GM19099 (cell line): Measurements from ENCODE around the gene MMP1.

Source experiments
- POLR2A ChIP-seq: IDR thresholded peaks from 3 replicates; pipeline ENCODE4 v1.6.1; 2011; ENCODE audit warnings: low read depth; ENCODE audit not compliant: insufficient read length; ENCODE audit errors: extremely low read depth

The MMP1 gene

DNA sequence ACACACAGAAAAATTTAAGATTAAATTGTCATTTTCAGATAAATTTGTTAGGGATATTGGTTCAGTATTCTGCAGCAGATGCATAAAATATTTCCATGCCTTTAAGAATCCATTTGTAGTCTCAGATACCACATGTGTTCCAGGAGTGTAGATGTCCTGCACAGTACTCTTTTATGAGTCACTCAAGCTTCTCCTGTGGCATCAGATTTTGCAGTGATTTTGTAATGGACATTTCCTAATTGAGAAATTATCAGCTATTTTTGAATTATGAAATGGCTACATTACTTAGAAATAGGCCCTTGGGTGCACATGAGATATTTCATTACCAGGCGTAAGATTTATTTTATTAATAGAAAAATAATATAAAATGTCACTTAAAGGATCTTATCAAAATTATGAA lies 26.6 kb upstream of the MMP1 start:
- no peak for TF ChIP-seq POLR2A

DNA sequence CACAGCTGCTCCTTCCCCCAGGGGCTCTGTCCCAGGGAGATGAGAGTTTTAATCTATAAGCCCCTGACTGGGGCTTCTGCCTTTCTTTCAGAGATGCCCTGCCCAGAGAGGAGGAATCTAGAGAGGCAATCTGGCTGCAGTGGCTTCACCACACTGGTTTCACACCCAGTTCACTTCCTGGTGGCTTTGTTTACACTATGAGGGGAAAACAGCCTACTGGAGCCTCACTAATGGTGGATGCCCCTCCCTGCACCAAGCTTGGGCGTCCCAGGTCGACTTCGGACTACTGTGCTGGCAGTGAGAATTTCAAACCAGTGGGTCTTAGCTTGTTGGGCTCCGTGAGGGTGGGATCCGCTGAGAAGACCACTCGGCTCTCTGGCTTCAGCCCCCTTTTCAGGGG lies 21.5 kb upstream of the MMP1 start:
- no peak for TF ChIP-seq POLR2A

DNA sequence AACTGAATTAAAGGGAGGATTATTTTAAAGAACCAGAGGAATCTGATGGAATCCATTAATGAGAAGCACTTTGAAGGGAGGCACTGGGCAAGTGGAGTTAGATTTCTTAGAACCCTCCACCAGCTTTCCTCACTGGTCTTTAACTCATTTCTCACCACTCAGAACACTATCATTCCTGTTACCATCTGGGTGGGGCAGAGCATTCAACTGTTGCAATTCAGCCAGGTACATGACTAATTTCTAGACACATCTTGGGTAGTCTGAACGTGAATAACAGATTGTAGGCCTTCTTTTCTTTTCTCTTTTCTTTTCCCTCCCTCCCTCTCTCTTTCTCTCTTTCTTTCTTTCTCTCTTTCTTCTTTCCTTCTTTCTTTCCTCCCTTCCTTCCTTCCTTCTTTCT lies 15.5 kb upstream of the MMP1 start:
- no peak for TF ChIP-seq POLR2A

DNA sequence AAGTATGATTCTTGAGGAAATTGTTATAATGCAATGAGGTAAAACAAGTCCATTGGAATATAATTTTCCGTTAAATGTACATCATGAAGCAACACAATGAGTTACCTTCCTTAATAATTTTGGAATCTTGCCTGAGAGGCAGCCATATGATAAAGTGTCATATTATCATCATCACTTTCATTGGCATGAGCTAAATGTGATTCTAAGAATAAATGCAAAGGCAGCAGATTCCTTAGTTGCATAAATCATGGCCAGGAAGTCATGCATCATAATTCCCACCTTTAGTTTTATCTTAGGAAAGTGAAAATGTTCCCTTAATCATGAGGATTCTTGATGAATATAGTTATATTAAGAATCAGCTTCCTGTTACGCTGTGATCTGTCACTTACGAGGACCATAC lies 14.2 kb upstream of the MMP1 start:
- no peak for TF ChIP-seq POLR2A

DNA sequence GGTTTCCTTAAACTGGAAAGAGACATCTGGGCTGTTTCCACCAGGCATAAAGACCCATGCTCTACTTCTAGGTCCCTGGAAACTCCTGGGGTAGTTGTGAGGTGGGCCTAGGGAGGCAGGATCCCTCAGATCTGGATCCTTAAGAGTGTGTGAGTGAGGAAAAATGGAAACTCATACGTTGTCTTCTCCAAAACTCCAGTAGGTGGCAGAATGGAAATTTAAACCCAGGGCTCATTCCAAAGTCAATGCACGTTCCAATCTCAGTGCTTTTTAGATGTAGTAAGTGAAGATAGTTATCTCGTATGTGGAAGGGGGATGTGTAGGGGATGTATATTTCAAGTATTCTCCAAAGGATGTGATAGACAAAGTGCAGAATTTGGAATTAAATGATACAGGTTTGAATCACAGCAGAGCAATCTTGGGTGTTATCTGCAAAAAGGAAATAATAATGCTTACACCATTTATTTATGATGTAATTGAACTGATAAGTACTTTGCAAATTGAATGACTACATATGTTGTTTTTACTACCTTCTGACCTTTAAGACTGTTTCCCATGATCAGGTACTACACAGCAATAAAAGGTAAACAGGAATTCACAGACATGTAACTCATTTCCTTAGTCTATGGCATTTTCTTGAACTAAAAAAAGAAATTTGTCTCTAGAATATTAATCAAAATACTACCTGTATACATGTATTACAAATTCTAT lies 13.1 kb upstream of the MMP1 start:
- TF ChIP-seq POLR2A = no peak

DNA sequence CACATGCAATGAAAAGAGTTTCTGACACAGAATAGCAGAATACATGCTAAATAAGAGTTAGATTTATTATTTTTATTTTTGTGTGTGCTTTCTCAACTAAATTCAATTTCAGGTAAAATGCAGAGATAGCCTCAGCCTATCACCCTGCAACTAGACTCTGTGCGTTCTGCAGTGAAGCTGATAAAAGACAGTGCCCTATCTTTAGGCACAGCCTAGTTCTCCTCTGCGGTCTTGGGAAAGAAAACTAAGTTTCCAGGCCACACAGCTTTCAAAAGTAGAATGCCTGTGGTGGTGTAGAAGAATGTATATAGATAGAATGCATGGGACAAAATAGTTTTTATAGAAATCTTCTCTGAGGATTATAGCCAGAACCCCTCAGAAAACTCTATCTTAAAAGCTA lies 12.0 kb upstream of the MMP1 start:
- TF ChIP-seq POLR2A = no peak

DNA sequence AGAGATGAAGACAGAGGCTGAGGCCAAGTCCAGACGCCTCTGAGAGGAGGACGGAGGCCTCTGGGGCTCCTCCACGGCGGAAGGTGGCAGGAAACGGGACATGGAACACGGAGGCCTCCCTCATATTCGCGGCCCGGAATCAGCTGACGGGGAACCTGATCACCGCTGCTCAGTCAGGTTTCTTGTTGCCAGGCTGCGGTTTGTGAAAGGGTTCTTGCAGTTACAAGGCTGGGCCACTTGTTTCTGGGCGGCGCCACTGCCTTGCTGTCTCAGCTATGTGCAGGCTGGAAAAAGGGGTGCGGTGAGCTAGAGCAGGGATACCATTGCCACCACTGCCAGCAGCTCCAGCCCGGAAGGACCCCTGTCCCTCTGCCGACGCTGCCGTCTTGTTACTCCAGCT lies 10.0 kb upstream of the MMP1 start:
- TF ChIP-seq POLR2A = no peak

DNA sequence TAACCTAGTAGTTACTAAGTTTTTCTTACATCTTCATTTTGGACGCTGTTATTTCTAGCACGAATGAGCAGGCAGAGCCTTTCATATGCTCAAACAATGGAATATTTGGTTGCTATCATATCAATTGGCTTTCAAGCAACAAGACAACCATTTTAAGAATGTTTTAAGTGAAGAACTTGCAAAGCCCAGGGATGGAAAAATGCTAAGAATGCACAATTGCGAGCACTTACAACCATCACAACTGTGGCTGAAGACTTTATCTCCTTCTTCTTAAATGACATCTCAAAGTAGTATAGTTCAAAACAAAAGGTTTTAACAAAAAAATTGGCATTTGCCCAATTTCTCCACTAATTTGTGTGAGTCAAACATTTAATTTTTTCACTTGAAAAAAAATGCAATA lies 8.3 kb upstream of the MMP1 start:
- no peak for TF ChIP-seq POLR2A

DNA sequence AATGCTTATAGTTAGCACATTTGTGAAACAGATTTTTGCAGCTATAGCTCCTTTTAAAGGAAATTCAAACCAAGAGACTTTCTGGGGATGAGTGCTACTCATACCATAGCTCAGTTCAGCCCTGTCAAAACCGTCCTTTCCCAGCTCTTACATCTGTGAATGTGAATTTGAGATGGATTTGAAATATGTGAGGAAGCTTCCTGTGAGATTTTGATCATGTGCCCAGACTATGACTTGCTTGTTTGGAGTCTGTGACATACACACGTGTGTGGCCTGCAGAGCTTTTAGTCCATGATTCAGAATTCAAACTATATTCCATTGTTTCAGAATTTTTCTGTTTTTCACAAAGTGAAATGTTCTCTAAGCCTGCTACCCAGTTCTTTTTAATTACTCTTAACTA lies 4.4 kb upstream of the MMP1 start:
- no peak for TF ChIP-seq POLR2A

DNA sequence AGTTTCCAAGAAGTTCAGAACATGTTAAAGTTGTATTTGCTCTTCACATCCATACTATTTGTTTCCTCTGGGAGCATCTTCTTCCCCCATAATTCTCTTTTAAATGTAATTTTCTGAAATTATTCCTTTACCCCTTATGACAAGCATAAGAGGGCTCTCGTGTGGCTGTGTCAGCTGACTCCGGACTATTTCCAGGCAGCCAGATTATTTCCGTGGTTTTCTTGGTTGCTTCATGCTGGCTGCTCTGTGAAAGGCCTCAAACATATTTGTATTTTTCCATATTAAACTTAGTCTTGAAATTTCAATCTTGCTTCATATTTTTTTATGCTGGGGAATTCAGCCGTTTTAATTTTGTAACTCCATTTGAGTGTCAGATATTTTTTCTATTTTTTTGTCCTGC lies 2.8 kb upstream of the MMP1 start:
- TF ChIP-seq POLR2A = no peak

DNA sequence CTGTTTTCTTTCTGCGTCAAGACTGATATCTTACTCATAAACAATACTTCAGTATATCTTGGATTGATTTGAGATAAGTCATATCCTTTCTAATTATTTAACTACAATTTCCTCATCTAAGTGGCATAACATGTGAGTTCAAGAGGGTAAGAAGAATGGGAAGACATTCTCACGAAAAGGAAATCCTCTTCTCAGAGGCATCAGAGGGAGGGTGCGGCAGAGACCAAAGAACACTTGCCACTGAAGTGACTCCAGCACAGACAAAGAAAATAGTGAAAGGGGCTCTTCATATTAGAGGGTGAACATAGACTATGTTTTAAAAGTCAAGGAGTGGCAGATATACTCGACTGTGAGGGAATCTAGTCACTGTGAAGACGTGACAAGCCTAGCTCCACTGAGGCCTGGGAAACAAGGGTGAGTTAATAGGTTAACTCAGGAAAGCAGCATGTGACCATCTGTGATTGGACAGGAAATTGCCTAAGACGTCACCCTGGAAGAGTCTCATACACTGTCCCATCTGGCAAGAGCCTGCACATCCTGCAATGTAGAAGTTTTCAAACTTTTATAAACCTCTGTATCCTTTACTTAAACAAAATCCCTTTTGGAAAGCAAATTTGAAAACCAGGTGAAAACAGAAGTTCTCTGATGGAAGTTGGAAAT lies 1.9 kb upstream of the MMP1 start:
- TF ChIP-seq POLR2A = no peak

DNA sequence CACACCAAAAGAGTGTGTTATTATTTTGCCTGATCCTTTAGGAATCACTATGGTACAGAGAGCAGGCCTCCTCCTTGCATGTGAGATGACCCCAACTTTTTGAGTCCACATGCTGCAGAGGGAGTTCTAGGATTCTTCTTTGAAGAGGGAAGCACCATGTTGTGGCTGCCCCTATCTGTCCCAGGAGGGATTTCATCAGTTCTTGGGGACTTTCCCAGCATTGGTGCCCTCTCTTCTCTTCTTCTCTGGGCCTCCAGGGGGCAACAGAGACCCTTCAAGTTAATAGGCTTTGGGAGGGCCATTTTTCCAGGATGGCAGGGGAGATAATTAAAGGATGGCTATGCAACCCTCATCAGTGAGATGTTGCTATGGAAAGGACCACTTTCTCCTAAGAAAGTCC lies 3.6 kb downstream of the MMP1 start:
- TF ChIP-seq POLR2A = no peak

DNA sequence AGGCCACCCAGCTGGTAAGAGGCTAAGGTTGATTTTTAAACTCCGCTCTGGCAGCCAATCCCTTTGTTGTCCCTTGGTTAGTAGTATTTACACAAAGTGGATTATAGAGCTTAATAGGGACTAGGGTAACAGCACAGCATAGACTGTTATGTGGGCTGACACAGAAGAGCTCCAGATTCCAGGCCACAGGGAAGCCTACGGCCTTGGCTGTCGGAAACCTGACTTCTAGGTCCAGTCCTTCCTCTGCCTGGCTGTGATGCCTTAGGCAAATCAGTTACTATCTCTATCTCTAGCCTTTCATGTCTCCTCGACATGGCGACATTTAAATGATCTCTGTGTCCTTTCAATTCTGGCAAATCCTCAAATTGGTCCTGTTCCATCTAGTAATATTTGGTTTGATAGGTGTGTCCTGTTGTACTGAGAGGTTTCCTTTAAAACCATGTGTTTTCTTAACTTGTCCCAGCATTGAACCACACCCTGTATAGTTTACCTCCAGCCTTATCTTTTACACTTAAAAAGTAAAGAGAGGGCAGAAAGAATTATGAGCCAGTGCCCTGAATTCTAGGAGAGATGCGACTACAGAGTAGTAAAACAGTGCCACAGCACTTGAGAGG lies 4.2 kb downstream of the MMP1 start:
- no peak for TF ChIP-seq POLR2A

DNA sequence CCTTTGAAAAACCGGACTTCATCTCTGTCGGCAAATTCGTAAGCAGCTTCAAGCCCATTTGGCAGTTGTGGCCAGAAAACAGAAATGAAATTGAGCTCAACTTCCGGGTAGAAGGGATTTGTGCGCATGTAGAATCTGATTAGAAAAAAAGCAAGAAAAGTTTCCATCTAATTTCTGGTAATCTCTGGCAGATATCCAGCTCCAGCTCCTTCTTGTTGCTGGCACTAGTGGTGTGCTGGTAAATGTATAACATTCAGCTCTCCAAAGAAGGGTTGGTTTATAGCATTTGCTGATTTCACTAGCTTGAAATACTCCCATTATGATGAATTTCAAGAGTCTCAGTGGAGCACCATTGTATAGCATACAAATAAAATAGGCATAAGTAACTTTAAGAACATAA lies 5.4 kb downstream of the MMP1 start:
- TF ChIP-seq POLR2A = no peak

DNA sequence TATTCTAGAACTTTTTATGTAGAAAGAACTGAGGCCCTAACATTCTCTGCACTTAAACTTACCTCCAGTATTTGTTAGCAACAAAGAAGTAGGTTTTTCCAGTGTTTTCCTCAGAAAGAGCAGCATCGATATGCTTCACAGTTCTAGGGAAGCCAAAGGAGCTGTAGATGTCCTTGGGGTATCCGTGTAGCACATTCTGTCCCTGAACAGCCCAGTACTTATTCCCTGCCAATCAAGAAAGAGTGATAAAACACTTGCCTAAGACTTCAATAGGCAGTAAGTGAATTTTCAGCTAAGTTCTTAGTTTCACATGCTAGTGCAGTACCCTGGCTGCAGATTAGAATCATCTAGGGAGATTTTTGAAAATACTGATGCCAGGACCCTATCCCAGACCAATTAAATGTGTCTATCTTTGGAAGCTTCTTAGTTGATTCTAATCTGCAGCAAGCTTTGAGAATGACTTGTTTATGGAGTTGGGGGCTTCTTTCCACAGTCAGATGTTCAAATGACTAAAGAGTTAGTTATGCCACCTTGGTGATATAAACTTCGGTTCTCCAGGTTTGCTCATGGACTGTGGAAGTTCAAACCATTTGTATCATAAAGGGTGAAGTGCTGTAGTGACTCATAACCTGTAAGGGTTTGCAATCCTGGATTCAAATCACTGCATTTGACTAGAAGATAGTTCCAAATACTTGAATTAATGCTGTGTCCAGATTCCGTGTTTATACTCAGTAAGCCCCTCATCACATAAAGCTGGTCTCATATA lies 6.5 kb downstream of the MMP1 start:
- TF ChIP-seq POLR2A = no peak

DNA sequence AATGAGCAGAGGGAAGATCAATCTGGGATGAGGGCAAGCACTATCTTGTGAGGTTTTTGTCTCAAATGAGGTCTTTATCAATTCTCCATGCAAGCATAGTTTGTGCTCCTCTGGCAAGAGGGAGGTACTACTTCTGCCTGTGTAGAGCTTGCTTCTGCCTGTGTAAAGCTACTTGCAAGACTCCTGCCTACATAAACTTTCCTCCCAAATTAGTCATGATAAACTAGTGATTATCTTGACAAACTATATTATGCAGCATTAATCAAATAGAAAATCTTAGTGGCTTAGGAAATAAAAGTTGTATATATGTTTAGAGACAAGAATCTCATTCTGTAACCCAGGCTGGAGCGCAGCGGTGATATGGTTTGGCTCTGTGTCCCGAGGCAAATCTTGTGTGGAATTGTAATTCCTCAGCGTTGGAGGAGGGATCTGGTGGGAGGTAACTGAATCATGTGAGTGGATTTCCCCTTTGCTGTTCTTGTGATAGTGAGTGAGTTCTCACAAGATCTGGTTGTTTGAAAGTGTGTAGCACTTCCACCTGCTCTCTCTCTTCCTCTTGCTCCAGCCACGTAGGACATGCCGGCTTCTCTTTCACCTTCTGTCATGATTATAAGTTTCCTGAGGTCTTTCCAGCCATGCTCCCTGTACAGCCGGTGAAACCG lies 9.5 kb downstream of the MMP1 start:
- no peak for TF ChIP-seq POLR2A

DNA sequence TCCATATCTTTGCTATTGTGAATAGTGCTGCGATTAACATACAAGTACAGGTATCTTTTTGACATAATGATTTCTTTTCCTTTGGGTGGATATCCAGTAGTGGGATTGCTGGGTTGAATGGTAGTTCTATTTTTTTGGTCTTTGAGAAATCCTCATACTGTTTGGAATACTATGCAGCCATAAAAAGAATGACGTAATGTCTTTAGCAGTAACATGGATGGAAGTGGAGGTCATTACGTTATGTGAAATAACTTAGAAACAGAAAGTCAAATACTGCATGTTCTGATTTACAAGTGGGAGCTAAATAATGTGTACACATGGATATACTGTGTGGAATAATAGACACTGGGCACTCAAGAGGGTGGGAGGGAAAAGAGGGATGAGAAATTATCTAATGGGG lies 13.6 kb downstream of the MMP1 start:
- TF ChIP-seq POLR2A = no peak
